ENCODE measurements around the gene COLEC11. TPM values are rescaled to one million over a fixed set of nuclear protein-coding genes. Genes with fewer than 3 reads are reported as not detected.

Gene COLEC11
- total RNA-seq, 1 experiment from 2014 or later = 0.77 TPM

DNA sequence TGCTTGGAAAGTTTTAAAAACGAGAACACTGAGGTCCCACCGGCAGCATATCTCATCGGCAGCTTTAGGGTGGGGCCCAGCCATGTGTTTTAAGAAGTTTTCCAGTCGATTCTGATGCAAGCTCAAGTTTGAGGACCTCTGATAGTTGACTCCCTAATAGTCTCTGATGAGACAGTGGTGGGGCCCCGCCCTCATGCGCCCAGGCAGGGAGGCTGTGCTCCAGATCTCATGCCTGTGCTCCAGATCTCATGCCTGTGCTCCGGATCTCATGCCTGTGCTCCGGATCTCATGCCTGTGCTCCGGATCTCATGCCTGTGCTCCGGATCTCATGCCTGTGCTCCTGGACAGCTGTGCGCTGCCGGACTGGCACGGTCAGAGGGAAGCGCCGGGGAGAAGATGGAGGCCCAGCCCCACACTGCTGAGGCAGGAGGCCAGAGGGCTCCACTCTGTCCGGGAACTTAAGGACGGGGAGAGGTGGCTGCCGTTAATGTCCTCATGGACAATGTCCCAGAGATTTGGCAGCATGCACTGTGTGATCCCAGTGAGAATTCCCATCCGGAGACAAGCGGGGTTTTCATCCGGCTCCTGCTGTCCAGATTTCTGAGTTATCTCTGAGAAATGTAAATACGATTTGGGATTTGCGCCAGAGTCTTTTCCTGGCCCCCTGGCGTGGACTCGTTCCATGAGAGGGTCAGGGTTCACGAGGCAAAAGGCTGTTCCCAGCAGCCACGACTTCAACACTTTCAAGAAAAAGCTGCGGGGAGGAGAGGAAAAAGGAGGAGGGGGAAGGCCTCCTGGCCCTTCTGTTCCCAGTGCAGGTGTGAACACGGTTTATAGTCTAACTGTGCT lies 9.4 kb upstream of the COLEC11 start:
- no TSS peak for BruUV-seq (replicated peaks)
- Histone ChIP-seq H3K4me1 (ENCODE audit: insufficient read depth, low read length, poor library complexity, severe bottlenecking) (no peaks in the 10 kb centered on the region), H3K36me3 (ENCODE audit: insufficient read depth, low read length, poor library complexity, severe bottlenecking) (peaks cover 41% of the 10 kb centered on the region), H3K27ac (ENCODE audit: low read depth, low read length, poor library complexity, severe bottlenecking) (no peak overlapping the region), H3K27me3 (replicated peaks; ENCODE audit: insufficient read depth, low read depth, low read length, poor library complexity) (no peaks in the 10 kb centered on the region), H3K4me3 (ENCODE audit: low read depth, low read length, poor library complexity, severe bottlenecking) (no peak overlapping the region), H3K9me3 (ENCODE audit: low read depth, low read length, poor library complexity, severe bottlenecking) (no peaks in the 10 kb centered on the region)
- TF ChIP-seq EZH2 (IDR thresholded peaks at IDR 0.05; ENCODE audit: borderline replicate concordance, low read depth, low read length, poor library complexity, severe bottlenecking) = no peak
- TF ChIP-seq, protein P1, sequence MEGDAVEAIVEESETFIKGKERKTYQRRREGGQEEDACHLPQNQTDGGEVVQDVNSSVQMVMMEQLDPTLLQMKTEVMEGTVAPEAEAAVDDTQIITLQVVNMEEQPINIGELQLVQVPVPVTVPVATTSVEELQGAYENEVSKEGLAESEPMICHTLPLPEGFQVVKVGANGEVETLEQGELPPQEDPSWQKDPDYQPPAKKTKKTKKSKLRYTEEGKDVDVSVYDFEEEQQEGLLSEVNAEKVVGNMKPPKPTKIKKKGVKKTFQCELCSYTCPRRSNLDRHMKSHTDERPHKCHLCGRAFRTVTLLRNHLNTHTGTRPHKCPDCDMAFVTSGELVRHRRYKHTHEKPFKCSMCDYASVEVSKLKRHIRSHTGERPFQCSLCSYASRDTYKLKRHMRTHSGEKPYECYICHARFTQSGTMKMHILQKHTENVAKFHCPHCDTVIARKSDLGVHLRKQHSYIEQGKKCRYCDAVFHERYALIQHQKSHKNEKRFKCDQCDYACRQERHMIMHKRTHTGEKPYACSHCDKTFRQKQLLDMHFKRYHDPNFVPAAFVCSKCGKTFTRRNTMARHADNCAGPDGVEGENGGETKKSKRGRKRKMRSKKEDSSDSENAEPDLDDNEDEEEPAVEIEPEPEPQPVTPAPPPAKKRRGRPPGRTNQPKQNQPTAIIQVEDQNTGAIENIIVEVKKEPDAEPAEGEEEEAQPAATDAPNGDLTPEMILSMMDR (conservative IDR thresholded peaks at IDR 0.05; ENCODE audit: low read depth, low read length) = no peak
- ChIA-PET CTCF (no interaction called here), POLR2A (ENCODE audit: low non-redundant PET) (no interaction called here)
- no peak for DNase-seq (ENCODE audit: low spot score)
- intact Hi-C loops (cut with micrococcal nuclease; ENCODE audit: unreplicated experiment) = no loop called here

GRCh38 chr2:3586220-3586619 lies 8.7 kb upstream of the COLEC11 start:
- Histone ChIP-seq H3K27ac (ENCODE audit: low read depth, low read length, poor library complexity, severe bottlenecking) (no peak overlapping the region), H3K27me3 (replicated peaks; ENCODE audit: insufficient read depth, low read depth, low read length, poor library complexity) (no peaks in the 10 kb centered on the region), H3K36me3 (ENCODE audit: insufficient read depth, low read length, poor library complexity, severe bottlenecking) (peaks cover 33% of the 10 kb centered on the region), H3K9me3 (ENCODE audit: low read depth, low read length, poor library complexity, severe bottlenecking) (no peaks in the 10 kb centered on the region), H3K4me3 (ENCODE audit: low read depth, low read length, poor library complexity, severe bottlenecking) (no peak overlapping the region), H3K4me1 (ENCODE audit: insufficient read depth, low read length, poor library complexity, severe bottlenecking) (no peaks in the 10 kb centered on the region)
- ChIA-PET POLR2A (ENCODE audit: low non-redundant PET) (no interaction called here), CTCF (no interaction called here)
- BruUV-seq (replicated peaks) = no TSS peak
- TF ChIP-seq EZH2 (IDR thresholded peaks at IDR 0.05; ENCODE audit: borderline replicate concordance, low read depth, low read length, poor library complexity, severe bottlenecking) = no peak
- intact Hi-C loops (cut with micrococcal nuclease; ENCODE audit: unreplicated experiment) = no loop called here
- DNase-seq (ENCODE audit: low spot score) = no peak

- Histone ChIP-seq H3K4me3 (ENCODE audit: low read depth, low read length, poor library complexity, severe bottlenecking) (no peak overlapping the region), H3K27me3 (replicated peaks; ENCODE audit: insufficient read depth, low read depth, low read length, poor library complexity) (no peaks in the 10 kb centered on the region), H3K36me3 (ENCODE audit: insufficient read depth, low read length, poor library complexity, severe bottlenecking) (peaks cover 25% of the 10 kb centered on the region), H3K4me1 (ENCODE audit: insufficient read depth, low read length, poor library complexity, severe bottlenecking) (no peaks in the 10 kb centered on the region), H3K27ac (ENCODE audit: low read depth, low read length, poor library complexity, severe bottlenecking) (no peak overlapping the region), H3K9me3 (ENCODE audit: low read depth, low read length, poor library complexity, severe bottlenecking) (no peaks in the 10 kb centered on the region)
- DNase-seq (ENCODE audit: low spot score) = no peak
- intact Hi-C loops (cut with micrococcal nuclease; ENCODE audit: unreplicated experiment) = no loop called here
- POLR2A ChIA-PET (ENCODE audit: low non-redundant PET) = no interaction called here
- no TSS peak for BruUV-seq (replicated peaks)
- TF ChIP-seq, protein P1 (conservative IDR thresholded peaks at IDR 0.05; ENCODE audit: low read depth, low read length) = no peak
- no peak for TF ChIP-seq EZH2 (IDR thresholded peaks at IDR 0.05; ENCODE audit: borderline replicate concordance, low read depth, low read length, poor library complexity, severe bottlenecking)
- CTCF ChIA-PET = no interaction called here
Observed at GRCh38 chr2:3587021-3587420, 7.9 kb upstream of the COLEC11 start.

GRCh38 chr2:3587432-3587831 lies 7.5 kb upstream of the COLEC11 start:
- no TSS peak for BruUV-seq (replicated peaks)
- ChIA-PET POLR2A (ENCODE audit: low non-redundant PET) (no interaction called here), CTCF (no interaction called here)
- peaks cover 21% of the 10 kb centered on the region for H3K36me3 ChIP-seq (ENCODE audit: insufficient read depth, low read length, poor library complexity, severe bottlenecking)
- no peaks in the 10 kb centered on the region for H3K9me3 ChIP-seq (ENCODE audit: low read depth, low read length, poor library complexity, severe bottlenecking)
- no peak for TF ChIP-seq EZH2 (IDR thresholded peaks at IDR 0.05; ENCODE audit: borderline replicate concordance, low read depth, low read length, poor library complexity, severe bottlenecking)
- TF ChIP-seq, protein P1 (conservative IDR thresholded peaks at IDR 0.05; ENCODE audit: low read depth, low read length) = no peak
- H3K4me1 ChIP-seq (ENCODE audit: insufficient read depth, low read length, poor library complexity, severe bottlenecking) = no peaks in the 10 kb centered on the region
- no peaks in the 10 kb centered on the region for H3K27me3 ChIP-seq (replicated peaks; ENCODE audit: insufficient read depth, low read depth, low read length, poor library complexity)
- H3K27ac ChIP-seq (ENCODE audit: low read depth, low read length, poor library complexity, severe bottlenecking) = no peak overlapping the region
- intact Hi-C loops (cut with micrococcal nuclease; ENCODE audit: unreplicated experiment) = no loop called here
- DNase-seq (ENCODE audit: low spot score) = no peak
- H3K4me3 ChIP-seq (ENCODE audit: low read depth, low read length, poor library complexity, severe bottlenecking) = no peak overlapping the region

All from A673 (cell line).